OCI-M2 (cell line): Measurements from ENCODE around the gene KLK1.
"Not testable (repeated sequence)": the region's sequence is repeated elsewhere in the genome, so short reads cannot be mapped to it uniquely, and the experiment has no call there.

Experiments used
- DNase-seq: peaks from one replicate; lab custom pipeline; 2025; ENCODE audit not compliant: unreplicated experiment; lab: John Stamatoyannopoulos, UW

The KLK1 gene

GRCh38 chr19:50770164-50770563 lies 53.4 kb downstream of the KLK1 start, which contains the start of gene GPR32:
Gene GPR32, plus strand, starts transcription at chr19:50770464. Its CDS starts 137 bp downstream, at chr19:50770601.
- DNase-seq = not testable (repeated sequence)
